ENCODE results near the gene UNC5C. TPM values are rescaled to one million over a fixed set of nuclear protein-coding genes. Genes with fewer than 3 reads are reported as not detected.

UNC5C gene
- total RNA-seq, 1 donor from 2014 or later, result not detected

GRCh38 chr4:95470622-95471021 lies 78.2 kb downstream of the UNC5C start:
- no peak for FAIRE-seq
- no peak overlapping the region for H3K4me3 ChIP-seq (ENCODE audit: low read depth, low read length)
- TF ChIP-seq CTCF (IDR thresholded peaks at IDR 0.05; ENCODE audit: insufficient read depth, low read length, severe bottlenecking), result no peak
- H3K27me3 ChIP-seq (ENCODE audit: control insufficient read depth, insufficient read depth, low read length), result no peaks in the 10 kb centered on the region
- DNase-seq (ENCODE audit: low read depth), result no peak
- H3K36me3 ChIP-seq (ENCODE audit: control insufficient read depth, insufficient read depth, low read length), result no peaks in the 10 kb centered on the region

GRCh38 chr4:95469617-95470016 lies 79.2 kb downstream of the UNC5C start:
- FAIRE-seq, result no peak
- no peak for TF ChIP-seq CTCF (IDR thresholded peaks at IDR 0.05; ENCODE audit: insufficient read depth, low read length, severe bottlenecking)
- H3K27me3 ChIP-seq (ENCODE audit: control insufficient read depth, insufficient read depth, low read length), result no peaks in the 10 kb centered on the region
- no peaks in the 10 kb centered on the region for H3K36me3 ChIP-seq (ENCODE audit: control insufficient read depth, insufficient read depth, low read length)
- H3K4me3 ChIP-seq (ENCODE audit: low read depth, low read length), result no peak overlapping the region
- no peak for DNase-seq (ENCODE audit: low read depth)

GRCh38 chr4:95466791-95467190 lies 82.0 kb downstream of the UNC5C start:
- H3K27me3 ChIP-seq (ENCODE audit: control insufficient read depth, insufficient read depth, low read length), result no peaks in the 10 kb centered on the region
- H3K36me3 ChIP-seq (ENCODE audit: control insufficient read depth, insufficient read depth, low read length), result no peaks in the 10 kb centered on the region
- FAIRE-seq, result no peak
- H3K4me3 ChIP-seq (ENCODE audit: low read depth, low read length), result no peak overlapping the region
- TF ChIP-seq CTCF (IDR thresholded peaks at IDR 0.05; ENCODE audit: insufficient read depth, low read length, severe bottlenecking), result no peak
- DNase-seq (ENCODE audit: low read depth), result peak; percentile 1

GRCh38 chr4:95465010-95465409 lies 83.8 kb downstream of the UNC5C start:
- no peak for TF ChIP-seq CTCF (IDR thresholded peaks at IDR 0.05; ENCODE audit: insufficient read depth, low read length, severe bottlenecking)
- no peaks in the 10 kb centered on the region for H3K36me3 ChIP-seq (ENCODE audit: control insufficient read depth, insufficient read depth, low read length)
- FAIRE-seq, result no peak
- DNase-seq (ENCODE audit: low read depth), result no peak
- no peaks in the 10 kb centered on the region for H3K27me3 ChIP-seq (ENCODE audit: control insufficient read depth, insufficient read depth, low read length)
- no peak overlapping the region for H3K4me3 ChIP-seq (ENCODE audit: low read depth, low read length)

- no peak for TF ChIP-seq CTCF (IDR thresholded peaks at IDR 0.05; ENCODE audit: insufficient read depth, low read length, severe bottlenecking)
- Histone ChIP-seq H3K4me3 (ENCODE audit: low read depth, low read length) (no peak overlapping the region), H3K36me3 (ENCODE audit: control insufficient read depth, insufficient read depth, low read length) (no peaks in the 10 kb centered on the region), H3K27me3 (ENCODE audit: control insufficient read depth, insufficient read depth, low read length) (no peaks in the 10 kb centered on the region)
- FAIRE-seq, result no peak
- no peak for DNase-seq (ENCODE audit: low read depth)
These were observed 85.9 kb downstream of the UNC5C start for GRCh38 chr4:95462921-95463320.

- FAIRE-seq (no peak), DNase-seq (ENCODE audit: low read depth) (no peak)
- Histone ChIP-seq H3K4me3 (ENCODE audit: low read depth, low read length) (no peak overlapping the region), H3K27me3 (ENCODE audit: control insufficient read depth, insufficient read depth, low read length) (no peaks in the 10 kb centered on the region), H3K36me3 (ENCODE audit: control insufficient read depth, insufficient read depth, low read length) (no peaks in the 10 kb centered on the region)
- no peak for TF ChIP-seq CTCF (IDR thresholded peaks at IDR 0.05; ENCODE audit: insufficient read depth, low read length, severe bottlenecking)
These were observed 91.4 kb downstream of the UNC5C start for GRCh38 chr4:95457353-95457752.

All from bronchial epithelial cell (primary cell).